RCC 7860 (cell line): ENCODE data around the gene LIFR.

Experiments used
- DNase-seq: peaks from one replicate; pipeline ENCODE4 v3.0.0-alpha.2; 2015; ENCODE audit warnings: low spot score
- FAIRE-seq: peaks from 2 replicates; lab custom pipeline; 2012; peaks lifted over from hg19 to GRCh38; lab: Jason Lieb, UNC

The LIFR gene

DNA sequence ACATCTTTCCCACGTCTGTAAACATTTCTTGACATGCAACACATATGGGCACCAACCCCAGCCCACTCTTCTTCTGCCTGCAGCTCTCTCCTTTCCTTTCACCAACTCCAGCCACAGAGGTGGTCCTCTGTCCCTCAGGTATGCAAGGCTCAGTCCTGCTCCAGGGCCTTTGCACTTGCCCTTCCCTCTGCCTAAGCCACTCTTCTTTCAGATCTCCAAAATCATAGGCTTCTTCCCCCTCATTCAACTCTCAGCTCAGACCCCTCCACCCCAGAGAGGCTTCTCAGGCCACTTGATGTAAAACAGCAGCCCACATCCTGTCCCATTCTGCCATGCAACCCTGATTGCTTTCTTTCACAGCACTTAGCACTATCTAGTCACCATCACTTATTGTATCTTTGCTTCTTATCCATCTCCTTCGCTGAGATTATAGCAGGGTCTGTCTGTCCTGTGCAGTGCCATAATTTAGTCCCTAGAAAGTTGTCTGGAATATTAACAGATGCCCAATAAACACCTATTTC, 3.4 kb downstream of the LIFR start:
- FAIRE-seq: no peak

GRCh38 chr5:38551030-38552017, 5.1 kb downstream of the LIFR start:
- DNase-seq (peak; percentile 48), FAIRE-seq (peak; percentile 80)

More for the DNA sequence above, 3.4 kb downstream of the LIFR start:
- no peak for DNase-seq

- DNase-seq (peak; percentile 69), FAIRE-seq (peak; percentile 90)
Observed at GRCh38 chr5:38548064-38548759, 8.2 kb downstream of the LIFR start.

DNA sequence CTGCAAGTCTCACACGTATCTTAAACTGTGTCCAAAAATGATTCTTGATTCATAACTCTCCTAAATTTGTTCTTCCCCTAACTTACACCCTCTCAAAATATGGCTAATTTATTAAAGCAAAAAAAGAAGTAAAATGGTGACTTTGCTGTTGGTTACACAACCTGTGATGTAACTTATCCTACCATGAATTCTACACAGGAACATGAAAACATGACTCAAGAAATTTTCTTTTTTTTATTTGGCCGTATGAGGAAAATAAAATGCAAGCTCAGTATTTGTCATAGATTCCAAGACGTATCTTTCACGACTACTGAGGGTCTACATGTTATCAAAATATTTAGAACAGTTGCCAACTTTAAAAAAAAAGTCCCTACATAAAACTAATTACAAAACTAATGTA, 9.2 kb downstream of the LIFR start:
- DNase-seq: no peak
- peak; percentile 18 for FAIRE-seq

DNA sequence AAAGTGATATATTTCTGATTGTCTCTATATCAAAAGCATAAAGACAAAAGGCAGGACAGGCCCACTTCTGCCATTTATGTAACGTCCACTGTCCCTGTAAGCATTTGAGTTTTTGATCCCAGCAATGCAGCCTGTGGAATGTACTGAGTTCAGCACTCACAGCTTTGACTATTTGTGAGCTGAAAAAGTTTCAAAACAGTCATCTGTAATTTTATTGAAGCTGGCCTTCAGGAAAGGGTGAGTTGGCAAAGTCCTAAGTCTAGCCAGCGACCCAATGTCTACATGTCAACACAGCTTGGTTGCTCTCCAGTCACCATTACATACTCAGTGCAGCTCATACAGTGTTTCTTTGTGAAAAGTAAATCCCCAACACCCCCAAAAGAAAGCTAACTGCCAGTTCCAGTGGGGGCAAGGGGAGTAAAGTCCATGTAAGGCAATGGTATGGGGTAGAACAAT, 9.7 kb downstream of the LIFR start:
- no peak for FAIRE-seq
- no peak for DNase-seq

DNA sequence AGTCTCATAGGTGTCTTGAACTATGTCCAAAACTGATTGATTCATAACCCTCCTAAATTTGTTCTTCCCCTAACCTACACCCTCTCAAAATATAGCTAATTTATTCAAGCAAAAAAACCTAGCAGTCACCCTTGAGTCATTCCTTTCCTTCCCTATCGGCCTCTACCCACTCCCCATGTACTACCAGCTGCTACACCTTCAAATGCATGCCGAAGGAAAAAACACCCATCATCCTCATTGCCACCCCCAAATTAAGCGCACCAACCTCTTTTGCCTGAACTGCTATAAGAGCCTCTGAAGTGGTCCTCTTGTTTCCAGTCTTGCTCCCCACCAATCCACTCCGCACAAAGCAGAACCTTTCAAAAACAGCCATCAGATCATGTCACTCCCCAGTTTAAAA, 12.6 kb downstream of the LIFR start:
- FAIRE-seq (no peak), DNase-seq (no peak)

DNA sequence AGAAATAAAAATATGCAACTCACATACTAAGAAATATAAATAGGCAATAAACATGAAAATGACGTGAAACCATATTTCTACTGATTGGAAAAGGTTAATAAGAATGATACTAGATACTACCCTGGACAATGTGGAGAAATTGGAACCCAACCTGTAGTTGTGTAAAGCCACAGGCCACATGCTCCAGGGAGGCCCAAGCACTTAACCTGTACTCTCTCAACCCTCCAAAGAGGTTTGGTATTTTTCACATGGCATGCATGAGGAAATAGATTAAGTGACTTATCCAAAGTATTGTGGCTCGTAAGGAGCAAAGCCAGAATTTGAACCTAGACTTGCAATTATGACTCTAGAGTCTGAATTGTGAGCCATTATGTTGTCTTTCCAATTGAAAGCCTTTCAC, 13.4 kb downstream of the LIFR start:
- FAIRE-seq: no peak

DNA sequence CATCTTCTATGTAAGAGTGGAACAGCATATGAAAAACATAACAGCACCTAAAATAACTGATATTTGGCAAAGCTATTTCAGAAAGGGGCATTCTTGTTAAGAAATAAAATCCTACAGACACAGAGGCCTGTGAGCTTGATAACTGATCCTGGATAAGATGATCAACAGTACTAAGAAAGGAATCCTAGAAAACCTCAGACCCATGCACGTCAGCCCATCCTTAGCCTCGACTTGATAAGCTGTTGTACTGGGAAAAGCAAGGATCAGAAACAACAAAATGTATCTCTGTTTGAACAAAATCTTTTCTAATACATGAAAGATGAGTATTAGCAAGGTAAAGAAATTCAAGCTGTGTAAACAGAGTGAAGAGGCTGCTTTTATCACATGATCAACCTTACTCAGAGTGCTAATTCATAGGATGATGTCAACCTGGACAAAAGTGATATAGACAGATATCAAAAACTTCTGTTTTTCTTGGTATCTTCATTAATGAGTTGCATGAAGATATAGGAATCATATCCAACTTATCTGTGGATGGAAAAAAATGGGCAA, 15.2 kb downstream of the LIFR start:
- no peak for DNase-seq
- no peak for FAIRE-seq

More for the DNA sequence above, 13.4 kb downstream of the LIFR start:
- no peak for DNase-seq

DNA sequence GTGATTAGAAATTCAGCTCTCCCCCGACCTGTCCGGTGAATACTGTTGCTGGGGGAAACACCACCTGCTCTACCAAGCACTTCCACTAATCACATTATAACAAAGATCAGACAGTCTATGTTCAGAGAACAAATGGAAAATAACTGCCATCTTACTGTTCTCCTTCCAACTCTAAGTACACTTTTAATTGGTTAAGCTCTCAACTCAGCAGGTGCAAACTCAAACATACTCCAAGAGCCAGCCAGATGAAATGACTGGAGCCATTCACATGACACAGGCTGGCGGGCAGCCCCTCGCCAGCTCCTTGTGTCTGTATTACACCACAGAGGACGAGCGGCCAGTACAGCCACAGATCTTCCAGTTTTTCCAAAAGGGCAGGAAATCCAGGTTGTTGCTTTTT, 16.1 kb downstream of the LIFR start:
- DNase-seq (no peak), FAIRE-seq (no peak)

DNA sequence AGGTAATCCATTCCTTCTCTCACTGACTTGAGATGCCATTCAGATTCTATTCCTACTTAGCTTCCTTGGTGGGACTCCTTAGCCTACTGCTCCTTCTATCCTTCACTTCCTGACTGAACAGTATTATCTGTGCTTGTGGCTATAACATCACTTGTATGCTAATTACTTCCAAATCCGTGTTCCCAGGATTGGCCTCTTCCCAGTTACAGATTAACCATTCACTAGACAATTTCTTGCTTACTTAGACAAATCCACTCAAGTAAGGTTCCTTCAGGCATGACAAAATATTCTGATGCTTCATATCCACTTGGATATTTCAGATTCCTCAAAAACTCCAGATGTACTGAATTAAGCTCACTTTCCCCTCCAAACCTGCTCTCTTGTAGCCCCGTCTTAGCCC, 18.3 kb downstream of the LIFR start:
- DNase-seq (peak; percentile 63), FAIRE-seq (peak; percentile 79)

- DNase-seq: no peak
- peak; percentile 35 for FAIRE-seq
Observed at GRCh38 chr5:38537505-38537904, 18.9 kb downstream of the LIFR start.

DNA sequence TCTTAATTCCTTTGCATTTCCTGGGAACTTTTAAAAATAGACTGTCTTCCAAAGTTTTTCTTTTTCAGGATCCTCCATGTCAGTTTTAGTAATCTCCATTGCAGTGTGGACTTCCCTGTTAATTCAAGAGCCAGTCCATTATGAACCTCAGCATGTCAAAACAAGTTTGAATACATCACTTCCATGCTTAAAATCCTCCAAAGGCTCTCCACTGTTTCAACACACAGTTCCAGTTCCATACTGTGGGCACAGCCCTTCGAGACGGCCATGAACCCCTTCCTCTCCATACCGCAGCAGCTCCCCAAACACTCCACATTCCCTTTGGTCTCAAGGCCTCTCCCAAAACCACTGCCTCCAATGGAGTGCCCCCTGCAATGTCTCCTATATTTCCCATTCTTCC, 19.5 kb downstream of the LIFR start:
- no peak for DNase-seq
- no peak for FAIRE-seq

DNA sequence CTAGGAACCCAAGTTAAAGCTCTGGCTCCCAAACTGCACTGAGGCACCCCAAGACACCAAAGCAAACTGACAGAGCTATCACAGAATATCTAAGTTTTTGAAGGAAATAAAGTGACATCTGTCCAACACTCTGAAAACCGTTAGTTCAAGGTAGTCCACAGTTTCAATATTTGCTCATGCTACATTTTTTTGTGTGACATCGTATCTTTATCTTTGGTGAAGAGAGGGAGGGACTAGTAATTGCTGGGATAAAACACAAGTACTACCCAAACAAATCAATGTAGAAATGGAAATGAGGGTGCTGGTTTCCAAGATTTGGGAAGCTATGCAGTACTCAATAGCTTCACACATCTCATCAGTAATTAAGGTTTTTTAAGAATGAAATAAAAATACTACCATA, 20.6 kb downstream of the LIFR start:
- no peak for DNase-seq
- FAIRE-seq: no peak

- no peak for FAIRE-seq
Observed at GRCh38 chr5:38535248-38535750, 21.1 kb downstream of the LIFR start.

GRCh38 chr5:38534156-38534453, 22.3 kb downstream of the LIFR start:
- FAIRE-seq (no peak), DNase-seq (no peak)

More at GRCh38 chr5:38535248-38535750, 21.1 kb downstream of the LIFR start:
- no peak for DNase-seq

DNA sequence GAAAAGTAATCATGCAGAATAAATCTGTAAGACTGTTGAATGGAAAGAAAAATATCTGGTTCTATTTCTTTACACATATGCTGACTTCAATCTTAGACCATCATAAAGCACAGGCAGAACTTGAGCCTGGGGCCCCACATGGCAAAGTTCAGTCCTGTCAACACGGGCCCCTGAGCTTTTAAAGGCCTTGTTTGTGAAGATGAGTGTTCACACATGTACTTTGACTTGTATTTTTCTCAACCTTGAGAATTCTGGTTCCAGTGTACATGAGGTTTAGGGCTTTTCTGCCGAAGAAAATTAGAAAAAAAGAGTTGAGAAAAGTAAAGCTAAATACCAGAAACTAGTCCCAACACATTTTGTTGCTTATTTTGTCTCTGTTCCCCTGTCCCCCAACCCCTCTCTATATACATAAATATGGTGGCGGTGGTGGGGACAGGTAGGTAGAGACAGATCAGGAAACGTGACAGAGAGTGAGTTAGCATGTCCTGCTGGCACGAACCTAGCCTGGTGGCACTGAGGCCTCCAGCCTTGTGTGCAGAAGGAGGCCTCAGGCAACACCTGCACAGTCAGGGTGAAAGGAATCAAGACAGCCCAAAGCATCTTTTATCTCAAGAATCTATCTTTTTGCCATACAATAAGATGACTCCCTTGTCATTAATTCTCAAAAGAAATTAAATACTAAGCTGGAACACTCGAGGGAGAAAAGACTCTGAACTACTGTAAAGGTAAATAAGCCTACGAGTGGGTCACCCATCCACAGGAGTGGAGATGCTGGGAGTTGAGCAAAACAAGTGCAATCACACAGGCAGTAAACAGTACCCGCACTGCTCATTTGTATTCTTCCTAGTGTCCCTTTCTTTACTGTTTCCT, 22.9 kb downstream of the LIFR start:
- no peak for DNase-seq
- no peak for FAIRE-seq

DNA sequence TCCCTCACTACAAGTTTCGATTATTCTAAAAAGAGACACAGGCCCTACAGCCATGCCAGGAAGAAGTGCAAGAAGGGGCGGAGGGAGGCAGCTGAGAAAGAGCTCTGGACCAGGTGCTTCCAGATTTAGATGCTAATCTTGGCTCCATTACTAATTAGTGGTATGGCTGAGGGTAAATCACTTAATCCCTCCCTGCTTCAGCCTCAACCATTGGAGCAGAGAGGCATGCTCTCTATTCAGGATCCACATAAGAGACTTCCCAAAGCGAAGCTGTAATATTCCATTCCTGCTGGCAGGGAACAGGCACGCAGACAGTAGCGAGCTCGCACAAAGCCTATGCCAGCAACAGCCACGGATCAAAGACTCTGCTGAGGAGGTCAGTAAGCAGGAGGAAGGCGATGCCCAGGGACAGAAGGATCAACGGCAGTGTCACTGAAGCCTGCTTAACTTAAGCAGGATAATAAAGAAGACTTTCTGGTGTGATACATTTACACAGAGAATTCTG, 24.2 kb downstream of the LIFR start:
- DNase-seq: no peak
- no peak for FAIRE-seq

GRCh38 chr5:38531518-38531917, 24.9 kb downstream of the LIFR start:
- DNase-seq: no peak

GRCh38 chr5:38529955-38530646, 26.3 kb downstream of the LIFR start:
- peak; percentile 18 for FAIRE-seq
- no peak for DNase-seq

More at GRCh38 chr5:38531518-38531917, 24.9 kb downstream of the LIFR start:
- FAIRE-seq: peak; percentile 47
